Colonic mucosa (tissue), 4 donors: ENCODE measurements around the gene SF3B6. TPM values are rescaled to one million over a fixed set of nuclear protein-coding genes. Genes with fewer than 3 reads are reported as not detected.

ENCODE experiments used
- DNase-seq: peaks from one replicate; pipeline ENCODE4 v3.0.0-alpha.2; 2020
- H3K27ac ChIP-seq: fragments of 200-600 bp; one replicate; pipeline ENCODE4 v1.8.0; 2021
- H3K27me3 ChIP-seq: fragments of 200-600 bp; one replicate; pipeline ENCODE4 v1.8.0; 2021
- H3K36me3 ChIP-seq: fragments of 200-600 bp; one replicate; pipeline ENCODE4 v1.8.0; 2021
- H3K4me1 ChIP-seq: fragments of 200-600 bp; one replicate; pipeline ENCODE4 v1.8.0; 2021; ENCODE audit warnings: mild to moderate bottlenecking
- H3K4me3 ChIP-seq: fragments of 200-600 bp; one replicate; pipeline ENCODE4 v1.8.0; 2021
- H3K9ac ChIP-seq, 2 donors: one replicate each; pipeline ENCODE4 v1.7.0; 2013; ENCODE audit warnings: control low read depth in 2 of 2, low read depth in 2 of 2, low read length in 2 of 2
- H3K9me3 ChIP-seq: fragments of 200-600 bp; one replicate; pipeline ENCODE4 v1.8.0; 2021
- CTCF ChIP-seq: fragments of 200-600 bp; IDR thresholded peaks from one replicate; pipeline ENCODE4 v1.8.0; 2022; ENCODE audit warnings: antibody characterized with exemption, mild to moderate bottlenecking
- intact Hi-C: fragments of 100-400 bp; cut with DNase I; formaldehyde crosslinking; loops from one replicate; pipeline ENCODE4 v1.14.1; 2022
- total RNA-seq, 2 donors: library from RNA; stranded (reverse); fragmentation: NEBNext Ultra II Directional in 1 of 2; extraction: Animal tissue kit (Norgen Biotek cat#: 25700) in 1 of 2; gene quantifications; one replicate each; pipeline ENCODE4 v1.2.1, GENCODE V29; 2021
- donor health status: healthy.
- donor health status: DM: no; HTN: no; CAD: no.
- donor health status: DM: no; HTN: no; CAD: no.

Gene SF3B6
- total RNA-seq, 2 donors from 2014 or later = 86.9 to 90.1 TPM

GRCh38 chr2:24082787-24083566, 6.9 kb upstream of the SF3B6 start:
- H3K4me3 ChIP-seq = peak overlapping the region; percentile 63
- intact Hi-C loops = no loop called here
- no peaks in the 10 kb centered on the region for H3K9me3 ChIP-seq
- DNase-seq = no peak
- TF ChIP-seq CTCF = no peak
- H3K36me3 ChIP-seq = no peaks in the 10 kb centered on the region
- H3K9ac ChIP-seq = peak overlapping the region; percentile 57 to 90
- H3K27ac ChIP-seq = peak overlapping the region; percentile 99
- no peaks in the 10 kb centered on the region for H3K27me3 ChIP-seq
- H3K4me1 ChIP-seq = no peaks in the 10 kb centered on the region

DNA sequence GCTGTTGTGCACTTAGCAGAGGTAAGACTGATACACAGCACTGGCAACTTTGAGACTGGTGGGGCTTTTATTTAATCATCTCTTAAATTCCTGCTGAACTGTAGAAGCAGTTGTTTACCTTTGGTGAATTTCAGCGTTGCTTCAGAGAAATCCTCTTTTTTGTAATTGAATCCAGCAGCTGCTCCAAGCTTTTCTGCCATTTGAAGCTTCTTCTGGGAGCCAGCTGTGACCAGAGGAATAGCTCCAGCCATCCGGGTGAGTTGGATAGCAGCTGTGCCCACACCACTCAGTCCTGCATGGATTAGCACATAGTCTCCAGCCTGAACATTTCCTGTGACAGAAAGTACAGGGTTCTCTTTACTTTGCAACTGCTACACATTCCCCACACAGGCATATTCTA, 4.6 kb upstream of the SF3B6 start:
- TF ChIP-seq CTCF = no peak
- Histone ChIP-seq H3K4me1 (no peaks in the 10 kb centered on the region), H3K9me3 (no peaks in the 10 kb centered on the region), H3K36me3 (no peaks in the 10 kb centered on the region), H3K27ac (no peak overlapping the region), H3K9ac (no peak overlapping the region), H3K4me3 (no peak overlapping the region), H3K27me3 (no peaks in the 10 kb centered on the region)
- DNase-seq = no peak
- intact Hi-C loops = no loop called here

DNA sequence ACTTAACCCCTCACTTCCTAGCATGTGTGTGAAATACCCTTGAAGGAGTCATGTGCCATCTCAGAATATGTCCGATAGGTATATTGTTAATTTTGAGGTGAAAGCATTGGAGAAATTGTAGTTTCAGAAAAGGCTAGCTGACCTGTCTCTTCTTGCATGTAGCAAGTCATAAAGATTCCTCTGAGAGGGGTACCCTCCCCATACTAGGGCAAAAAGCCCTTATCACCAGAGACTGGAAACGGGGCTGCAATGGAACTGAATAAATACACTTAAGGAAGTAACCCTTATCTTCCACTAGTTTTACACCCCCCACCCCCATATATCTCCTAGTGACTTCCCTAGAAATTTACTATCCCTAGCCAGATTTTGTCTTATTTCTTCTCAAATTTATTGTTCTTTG, 1.8 kb upstream of the SF3B6 start:
- Histone ChIP-seq H3K9me3 (no peaks in the 10 kb centered on the region), H3K36me3 (no peaks in the 10 kb centered on the region), H3K4me3 (peak overlapping the region; percentile 48), H3K9ac (peak overlapping the region; percentile 69 to 93), H3K27me3 (no peaks in the 10 kb centered on the region), H3K4me1 (peaks cover 4% of the 10 kb centered on the region), H3K27ac (peak overlapping the region; percentile 76)
- TF ChIP-seq CTCF = no peak
- intact Hi-C loops = no loop called here
- no peak for DNase-seq

GRCh38 chr2:24077535-24077877, 1.4 kb upstream of the SF3B6 start:
- peak overlapping the region; percentile 76 for H3K27ac ChIP-seq
- peak overlapping the region; percentile 48 for H3K4me3 ChIP-seq
- DNase-seq = no peak
- intact Hi-C loops = no loop called here
- H3K27me3 ChIP-seq = no peaks in the 10 kb centered on the region
- H3K9me3 ChIP-seq = no peaks in the 10 kb centered on the region
- peaks cover 4% of the 10 kb centered on the region for H3K4me1 ChIP-seq
- H3K36me3 ChIP-seq = no peaks in the 10 kb centered on the region
- peak overlapping the region; percentile 69 to 93 for H3K9ac ChIP-seq
- TF ChIP-seq CTCF = no peak

GRCh38 chr2:24076849-24077534, 866 bp upstream of the SF3B6 start:
- no peaks in the 10 kb centered on the region for H3K36me3 ChIP-seq
- peak overlapping the region; percentile 76 for H3K27ac ChIP-seq
- H3K9me3 ChIP-seq = no peaks in the 10 kb centered on the region
- intact Hi-C loops = no loop called here
- H3K4me1 ChIP-seq = peaks cover 4% of the 10 kb centered on the region
- no peak for TF ChIP-seq CTCF
- no peak for DNase-seq
- H3K4me3 ChIP-seq = peak overlapping the region; percentile 48
- H3K9ac ChIP-seq = peak overlapping the region; percentile 69 to 93
- no peaks in the 10 kb centered on the region for H3K27me3 ChIP-seq
